Stomach smooth muscle (tissue), 2 donors: ENCODE results near the gene ADM.
"Not testable (repeated sequence)": the region's sequence is repeated elsewhere in the genome, so short reads cannot be mapped to it uniquely, and the experiment has no call there.

Experiments used
- H3K27ac ChIP-seq: one replicate; pipeline ENCODE4 v1.7.0; 2013; ENCODE audit warnings: mild to moderate bottlenecking, low read length, inconsistent platforms
- H3K27me3 ChIP-seq, 2 donors: one replicate each; pipeline ENCODE4 v1.7.0; 2013; ENCODE audit warnings: low read length in 2 of 2; ENCODE audit not compliant: insufficient read depth in 2 of 2, control insufficient read depth in 1 of 2
- H3K36me3 ChIP-seq, 2 donors: one replicate each; pipeline ENCODE4 v1.7.0; 2013; ENCODE audit warnings: low read length in 2 of 2; ENCODE audit not compliant: control insufficient read depth in 2 of 2, insufficient read depth in 2 of 2
- H3K4me1 ChIP-seq: one replicate; pipeline ENCODE4 v1.7.0; 2013; ENCODE audit warnings: low read length; ENCODE audit not compliant: control insufficient read depth, insufficient read depth
- H3K4me3 ChIP-seq, 2 donors: one replicate each; pipeline ENCODE4 v1.7.0; 2013; ENCODE audit warnings: low read length in 2 of 2
- H3K9ac ChIP-seq, 2 donors: one replicate each; pipeline ENCODE4 v1.7.0; 2013; ENCODE audit warnings: low read length in 2 of 2, mild to moderate bottlenecking in 1 of 2
- H3K9me3 ChIP-seq, 2 donors: one replicate each; pipeline ENCODE4 v1.7.0; 2013; ENCODE audit warnings: low read length in 2 of 2; ENCODE audit not compliant: control insufficient read depth in 2 of 2
- donor health status: healthy.
- donor health status: Pancreatic carcinoma.

Gene ADM, protein sequence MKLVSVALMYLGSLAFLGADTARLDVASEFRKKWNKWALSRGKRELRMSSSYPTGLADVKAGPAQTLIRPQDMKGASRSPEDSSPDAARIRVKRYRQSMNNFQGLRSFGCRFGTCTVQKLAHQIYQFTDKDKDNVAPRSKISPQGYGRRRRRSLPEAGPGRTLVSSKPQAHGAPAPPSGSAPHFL

GRCh38 chr11:10304495-10305261 lies at the start of gene ADM:
ADM (plus strand) TSS chr11:10305073; CDS start chr11:10305701, 628 bp downstream.
- peaks cover 55% of the 10 kb centered on the region for H3K4me1 ChIP-seq

DNA sequence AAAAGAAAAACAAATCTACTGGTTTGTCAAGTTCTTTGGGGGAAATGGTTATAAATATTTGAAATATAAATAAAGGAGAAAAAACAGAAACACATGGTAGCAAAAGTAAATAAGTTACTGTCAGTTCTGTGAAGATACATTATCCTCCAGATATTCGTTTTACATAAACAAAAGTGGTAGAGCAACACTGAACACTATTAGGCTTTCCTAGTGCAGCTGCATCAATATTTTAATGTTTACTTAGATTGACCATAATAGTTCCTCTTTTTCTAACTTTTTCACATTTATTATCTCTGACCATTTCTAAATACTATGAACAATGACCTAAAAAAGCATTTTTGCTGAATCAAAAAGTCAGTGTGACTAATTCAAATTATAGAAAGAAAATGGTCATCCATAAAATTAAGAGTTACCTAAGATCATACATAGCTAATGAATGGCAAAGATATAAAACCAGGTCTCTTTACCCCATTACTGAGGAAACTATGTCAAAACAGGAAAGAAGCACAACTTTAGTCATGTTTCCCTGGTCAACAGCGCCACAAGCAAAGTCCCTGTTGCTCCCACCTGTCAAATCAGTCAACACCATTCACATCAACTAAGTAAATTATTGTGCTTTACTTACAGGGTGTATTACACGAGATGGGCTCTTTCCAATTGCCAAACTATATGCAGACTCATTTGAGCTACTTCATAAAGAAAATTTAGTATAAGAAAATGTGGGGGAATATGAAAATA lies 49.3 kb upstream of the ADM start:
- H3K36me3 ChIP-seq: no peaks in the 10 kb centered on the region
- H3K9me3 ChIP-seq: no peaks in the 10 kb centered on the region
- H3K27me3 ChIP-seq: no peaks in the 10 kb centered on the region
- no peaks in the 10 kb centered on the region for H3K4me1 ChIP-seq
- H3K27ac ChIP-seq: no peak overlapping the region
- H3K9ac ChIP-seq: no peak overlapping the region
- no peak overlapping the region for H3K4me3 ChIP-seq

More at GRCh38 chr11:10304495-10305261, at the start of gene ADM:
- H3K36me3 ChIP-seq: no peaks in the 10 kb centered on the region
- H3K9me3 ChIP-seq: no peaks in the 10 kb centered on the region
- peak within 1 kb of the TSS; percentile 94 for H3K27ac ChIP-seq
- H3K9ac ChIP-seq: peak within 1 kb of the TSS; percentile 71 to 95
- H3K4me3 ChIP-seq: peak within 1 kb of the TSS; percentile 62 to 94
- H3K27me3 ChIP-seq: no peaks in the 10 kb centered on the region

DNA sequence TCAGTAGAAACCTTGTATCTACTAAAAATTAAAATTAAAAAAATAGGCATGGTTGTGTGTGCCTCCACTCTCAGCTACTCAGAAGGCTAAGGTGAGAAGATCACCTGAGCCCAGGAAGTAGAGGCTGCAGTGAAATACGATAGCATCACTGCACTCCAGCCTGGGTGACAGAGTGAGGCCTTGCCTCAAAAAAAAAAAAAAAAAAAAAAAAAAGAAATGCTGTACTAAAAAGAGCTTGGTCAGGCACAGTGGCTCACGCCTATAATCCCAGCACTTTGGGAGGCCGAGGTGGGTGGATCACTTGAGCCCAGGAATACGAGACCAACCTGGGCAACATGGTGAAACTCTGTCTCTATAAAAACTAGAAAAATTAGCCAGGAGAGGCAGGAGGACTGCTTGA lies 47.4 kb upstream of the ADM start:
- no peaks in the 10 kb centered on the region for H3K9me3 ChIP-seq
- H3K27me3 ChIP-seq: no peaks in the 10 kb centered on the region
- no peak overlapping the region for H3K4me3 ChIP-seq
- no peak overlapping the region for H3K27ac ChIP-seq
- H3K9ac ChIP-seq: no peak overlapping the region
- H3K4me1 ChIP-seq: no peaks in the 10 kb centered on the region
- no peaks in the 10 kb centered on the region for H3K36me3 ChIP-seq

- Histone ChIP-seq H3K27me3 (no peaks in the 10 kb centered on the region), H3K9ac (no peak overlapping the region), H3K4me1 (no peaks in the 10 kb centered on the region), H3K9me3 (no peaks in the 10 kb centered on the region), H3K36me3 (no peaks in the 10 kb centered on the region), H3K27ac (no peak overlapping the region), H3K4me3 (no peak overlapping the region)
These were observed 43.1 kb upstream of the ADM start for GRCh38 chr11:10261821-10262220.

- no peak overlapping the region for H3K4me3 ChIP-seq
- H3K36me3 ChIP-seq: no peaks in the 10 kb centered on the region
These were observed 40.9 kb upstream of the ADM start for GRCh38 chr11:10263929-10264328.

GRCh38 chr11:10264716-10265115 lies 40.2 kb upstream of the ADM start:
- not testable (repeated sequence) for H3K9me3 ChIP-seq, H3K27ac ChIP-seq, H3K27me3 ChIP-seq, H3K36me3 ChIP-seq, H3K4me1 ChIP-seq, H3K9ac ChIP-seq, H3K4me3 ChIP-seq

More at GRCh38 chr11:10263929-10264328, 40.9 kb upstream of the ADM start:
- no peak overlapping the region for H3K27ac ChIP-seq
- no peaks in the 10 kb centered on the region for H3K27me3 ChIP-seq
- no peak overlapping the region for H3K9ac ChIP-seq
- H3K9me3 ChIP-seq: no peaks in the 10 kb centered on the region
- no peaks in the 10 kb centered on the region for H3K4me1 ChIP-seq

GRCh38 chr11:10265936-10266335 lies 38.9 kb upstream of the ADM start:
- H3K4me3 ChIP-seq: no peak overlapping the region
- no peak overlapping the region for H3K27ac ChIP-seq
- no peaks in the 10 kb centered on the region for H3K36me3 ChIP-seq
- no peaks in the 10 kb centered on the region for H3K4me1 ChIP-seq
- no peaks in the 10 kb centered on the region for H3K27me3 ChIP-seq
- H3K9ac ChIP-seq: no peak overlapping the region
- H3K9me3 ChIP-seq: no peaks in the 10 kb centered on the region

GRCh38 chr11:10267821-10268220 lies 37.1 kb upstream of the ADM start:
- H3K27ac ChIP-seq: no peak overlapping the region
- no peaks in the 10 kb centered on the region for H3K9me3 ChIP-seq

DNA sequence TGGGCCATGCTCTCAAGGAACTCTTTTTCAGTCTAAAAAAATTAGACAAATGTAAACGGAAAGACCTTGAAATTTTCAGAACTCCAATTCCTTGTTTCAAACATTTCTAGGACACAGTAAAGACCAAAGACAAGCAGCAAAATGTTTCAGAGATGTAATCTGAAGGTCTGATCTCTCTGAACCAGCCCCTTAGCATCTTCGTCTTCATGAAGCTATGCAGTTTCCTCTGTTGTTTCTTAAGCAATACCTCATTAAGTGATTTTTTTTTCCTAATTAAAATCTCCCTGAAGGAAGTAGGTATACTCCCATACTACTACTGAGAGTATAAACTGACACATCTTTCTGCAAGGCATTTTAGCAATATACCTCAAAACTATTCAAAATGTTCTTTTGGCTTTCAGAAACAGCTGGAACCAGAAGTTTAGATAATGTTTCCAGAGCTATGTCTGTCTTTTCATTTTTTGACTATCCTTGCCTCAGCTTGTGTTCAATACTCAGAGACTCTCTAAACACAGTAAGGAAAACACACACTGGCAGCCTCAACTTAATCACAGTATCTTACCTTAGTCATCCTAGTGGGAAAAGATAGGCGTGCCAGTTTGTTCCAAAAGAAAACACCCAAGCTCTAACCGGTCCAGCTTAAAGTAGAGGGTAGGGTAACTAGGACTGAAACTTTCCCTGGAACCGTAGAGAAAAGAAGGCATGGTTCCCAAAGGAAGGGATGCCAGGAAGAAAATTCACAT lies 36.0 kb upstream of the ADM start:
- Histone ChIP-seq H3K4me3 (no peak overlapping the region), H3K27me3 (no peaks in the 10 kb centered on the region), H3K9me3 (no peaks in the 10 kb centered on the region), H3K4me1 (peaks cover 7% of the 10 kb centered on the region), H3K36me3 (no peaks in the 10 kb centered on the region), H3K9ac (no peak overlapping the region), H3K27ac (no peak overlapping the region)

More at GRCh38 chr11:10267821-10268220, 37.1 kb upstream of the ADM start:
- no peaks in the 10 kb centered on the region for H3K36me3 ChIP-seq
- no peak overlapping the region for H3K4me3 ChIP-seq
- no peaks in the 10 kb centered on the region for H3K27me3 ChIP-seq
- H3K9ac ChIP-seq: no peak overlapping the region
- no peaks in the 10 kb centered on the region for H3K4me1 ChIP-seq

GRCh38 chr11:10272132-10272531 lies 32.7 kb upstream of the ADM start:
- no peak overlapping the region for H3K9ac ChIP-seq
- H3K9me3 ChIP-seq: no peaks in the 10 kb centered on the region
- no peak overlapping the region for H3K4me3 ChIP-seq
- no peak overlapping the region for H3K27ac ChIP-seq
- H3K27me3 ChIP-seq: no peaks in the 10 kb centered on the region
- H3K4me1 ChIP-seq: peaks cover 7% of the 10 kb centered on the region
- no peaks in the 10 kb centered on the region for H3K36me3 ChIP-seq
